G401 (cell line): ENCODE data around the gene POLD2. TPM values are rescaled to one million over a fixed set of nuclear protein-coding genes. Genes with fewer than 3 reads are reported as not detected.
"Not testable (repeated sequence)": the region's sequence is repeated elsewhere in the genome, so short reads cannot be mapped to it uniquely, and the experiment has no call there.

ENCODE experiments used
- DNase-seq: peaks from one replicate; pipeline ENCODE4 v3.0.0-alpha.2; 2015; ENCODE audit warnings: low spot score
- in situ Hi-C: cut with HindIII; loops from 2 replicates; pipeline ENCODE4 v1.10.0; 2016; ENCODE audit warnings: low sequenced_read_pairs, mixed read lengths
- total RNA-seq: library from RNA; depleted of rRNA; stranded (reverse); fragments of >200 nt; shearing (Covaris generic); gene quantifications from 2 replicates; pipeline ENCODE4 v1.2.3, GENCODE V29; 2014; rRNA removed

POLD2 gene
- total RNA-seq: 253 and 270 TPM in 2 replicates

DNA sequence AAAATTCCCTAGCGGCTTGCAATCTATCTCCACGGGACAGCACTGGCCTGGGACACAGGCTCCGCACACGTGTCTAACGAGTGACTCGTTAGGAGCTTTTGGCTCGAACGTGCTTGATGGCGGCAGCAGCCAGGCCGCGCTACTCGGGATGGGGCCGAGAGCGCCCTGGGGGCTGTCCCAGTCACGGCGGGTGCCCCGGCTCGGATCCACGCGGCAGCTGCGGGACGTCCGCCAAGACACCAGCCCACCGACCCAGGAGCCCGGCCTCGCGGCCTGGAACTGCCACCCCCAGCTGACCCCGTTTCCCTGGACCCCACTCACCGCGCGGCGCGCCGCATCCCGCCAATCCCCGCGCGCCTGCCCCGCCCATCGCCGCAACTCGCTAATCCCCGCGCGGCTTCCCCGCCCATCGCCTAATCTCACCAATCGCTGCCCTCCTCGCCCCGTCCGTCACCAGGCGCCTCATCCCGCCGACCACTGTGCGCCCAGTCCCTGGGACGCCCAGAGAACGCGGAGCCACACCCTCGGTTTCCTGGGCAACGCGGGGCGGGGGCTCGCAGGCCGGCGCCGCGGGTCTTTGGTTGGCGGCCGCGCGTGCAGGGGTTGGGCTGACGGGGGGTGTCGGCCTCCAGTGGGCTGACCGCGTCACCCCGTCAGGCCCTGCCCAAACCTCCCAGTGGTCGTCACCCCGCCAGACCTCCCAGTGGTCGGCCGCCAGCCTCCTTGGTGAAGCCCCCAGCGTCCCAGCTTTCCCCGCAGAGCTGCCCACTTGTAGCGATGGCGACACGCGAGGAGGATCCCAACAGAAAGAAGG is at the start of gene POLD2:
TSS of gene POLD2 (minus strand) at position 359 of the 814 bp plus-strand sequence. CDS start 1,495 bp downstream, outside the sequence.
- in situ Hi-C loops: no loop called here
- DNase-seq: peak; percentile 97

DNA sequence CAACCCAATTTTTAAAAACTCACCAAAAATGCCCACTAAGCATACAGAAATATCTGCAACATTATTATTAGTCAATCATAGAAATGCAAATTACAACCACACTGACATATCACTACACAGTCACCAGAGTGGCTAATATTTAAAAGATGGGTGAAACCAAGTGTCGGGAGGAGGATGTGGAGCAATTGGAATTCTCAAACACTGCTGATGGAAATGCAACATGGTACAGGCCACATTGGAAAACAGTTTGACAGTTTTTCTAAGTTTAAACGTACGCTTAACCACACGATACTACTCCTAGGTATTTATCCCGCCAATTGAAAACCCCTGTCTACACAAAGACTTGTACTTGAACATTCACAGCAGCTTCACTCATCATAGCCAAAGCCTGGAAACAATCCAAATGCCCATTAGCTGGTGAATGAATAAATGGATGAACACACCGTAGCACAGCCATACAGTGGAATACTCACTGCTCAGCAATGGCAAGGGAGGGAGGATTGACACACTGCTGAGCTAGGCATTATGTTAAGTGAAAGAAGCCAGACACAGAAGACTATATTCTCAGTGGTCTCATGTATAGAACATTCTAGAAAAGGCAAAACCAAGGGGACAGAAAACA is 49.6 kb upstream of the POLD2 start:
- in situ Hi-C loops: no loop called here
- no peak for DNase-seq

- in situ Hi-C loops: no loop called here
- no peak for DNase-seq
Measured at GRCh38 chr7:44172352-44172751, 49.0 kb upstream of the POLD2 start.

- DNase-seq, in situ Hi-C loops: not testable (repeated sequence)
Measured at GRCh38 chr7:44171901-44172300, 48.6 kb upstream of the POLD2 start.

DNA sequence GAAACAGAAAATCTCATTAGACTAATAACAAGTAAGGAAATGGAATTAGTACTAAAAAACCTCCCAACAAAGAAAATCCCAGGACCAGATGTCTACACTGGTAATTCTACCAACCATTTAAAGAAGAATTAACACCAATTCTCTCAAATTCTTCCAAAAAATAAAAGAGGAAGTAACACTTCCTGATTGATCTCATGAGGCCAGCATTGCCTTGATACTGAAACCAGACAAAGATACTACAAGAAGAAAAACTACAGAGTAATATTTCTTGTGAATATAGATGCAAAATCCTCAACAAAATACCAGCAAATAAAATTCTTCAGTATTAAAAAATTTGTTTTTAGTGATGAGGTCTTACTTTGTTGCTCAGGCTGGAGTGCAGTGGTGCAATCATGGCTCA is 44.6 kb upstream of the POLD2 start:
- in situ Hi-C loops: no loop called here
- DNase-seq: no peak

DNA sequence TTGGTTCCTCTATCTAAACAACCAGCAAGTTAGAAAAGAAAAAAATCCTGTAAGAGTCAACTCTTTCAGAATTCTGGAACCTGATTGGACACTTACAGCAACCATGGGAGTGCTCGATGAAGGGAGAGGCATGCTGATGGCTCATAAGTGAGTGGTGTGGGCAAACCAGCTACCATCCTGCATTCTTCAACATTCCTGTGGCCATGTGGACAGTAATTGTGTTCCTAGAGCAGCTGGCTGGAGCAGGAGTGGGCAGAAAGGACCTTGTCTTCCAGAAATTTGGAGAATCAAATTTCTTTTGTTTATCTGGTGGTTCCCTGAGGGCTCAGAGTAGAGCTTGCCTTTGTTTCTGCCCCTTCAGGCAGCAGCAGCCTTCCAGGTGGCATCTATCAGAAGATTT is 40.2 kb upstream of the POLD2 start:
- in situ Hi-C loops: no loop called here
- no peak for DNase-seq

- no peak for DNase-seq
- in situ Hi-C loops: no loop called here
Measured at GRCh38 chr7:44162785-44163395, 39.5 kb upstream of the POLD2 start.

GRCh38 chr7:44162179-44162578 is 38.8 kb upstream of the POLD2 start:
- in situ Hi-C loops: no loop called here
- DNase-seq: no peak

GRCh38 chr7:44161371-44161770 is 38.0 kb upstream of the POLD2 start:
- in situ Hi-C loops: no loop called here
- DNase-seq: no peak

GRCh38 chr7:44159824-44160630 is 36.7 kb upstream of the POLD2 start:
- in situ Hi-C loops: no loop called here
- DNase-seq: peak; percentile 88

GRCh38 chr7:44158873-44159631 is 35.7 kb upstream of the POLD2 start:
- peak; percentile 59 for DNase-seq
- in situ Hi-C loops: no loop called here

DNA sequence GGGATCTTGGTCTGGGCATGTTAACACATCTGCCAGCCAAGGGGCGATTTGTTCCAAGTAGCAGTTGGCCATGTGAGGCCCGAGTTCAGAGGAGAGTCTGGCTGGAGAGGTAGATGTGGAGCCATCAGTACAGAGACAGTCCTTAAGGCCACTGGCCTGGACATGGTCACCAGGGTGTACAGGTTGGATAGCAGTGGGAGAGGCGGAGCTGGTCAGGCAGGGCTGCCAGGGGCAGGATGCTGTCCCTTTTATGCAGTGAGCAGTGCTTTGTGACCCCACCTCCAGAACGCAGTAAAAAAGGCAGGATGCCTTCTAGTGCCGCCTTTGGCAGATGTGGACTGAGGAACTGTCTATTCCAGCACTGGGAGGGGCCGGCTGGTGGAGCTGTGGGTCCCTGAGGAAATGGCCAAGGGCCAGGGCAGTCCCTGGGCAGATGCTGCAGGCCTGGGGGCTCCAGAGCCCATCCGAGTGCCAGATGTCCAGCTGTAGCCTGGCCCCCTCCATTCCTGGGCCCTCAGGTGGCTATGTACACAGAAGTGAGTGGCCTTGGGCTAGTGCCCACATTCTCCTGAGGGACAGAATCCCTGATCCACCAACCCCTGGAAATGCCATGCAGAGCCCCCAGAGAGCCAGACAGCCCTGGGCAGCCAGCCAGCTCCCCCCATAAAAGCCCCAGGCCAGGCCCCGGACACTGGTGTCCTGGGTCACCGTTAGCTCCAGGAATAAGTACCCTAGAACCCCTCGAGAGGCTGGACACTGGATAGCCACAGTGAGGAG is 34.9 kb upstream of the POLD2 start:
- in situ Hi-C loops: no loop called here
- DNase-seq: no peak

GRCh38 chr7:44157116-44158080 is 34.0 kb upstream of the POLD2 start:
- DNase-seq: no peak
- in situ Hi-C loops: no loop called here

GRCh38 chr7:44156453-44157010 is 33.2 kb upstream of the POLD2 start:
- in situ Hi-C loops: no loop called here
- no peak for DNase-seq

DNA sequence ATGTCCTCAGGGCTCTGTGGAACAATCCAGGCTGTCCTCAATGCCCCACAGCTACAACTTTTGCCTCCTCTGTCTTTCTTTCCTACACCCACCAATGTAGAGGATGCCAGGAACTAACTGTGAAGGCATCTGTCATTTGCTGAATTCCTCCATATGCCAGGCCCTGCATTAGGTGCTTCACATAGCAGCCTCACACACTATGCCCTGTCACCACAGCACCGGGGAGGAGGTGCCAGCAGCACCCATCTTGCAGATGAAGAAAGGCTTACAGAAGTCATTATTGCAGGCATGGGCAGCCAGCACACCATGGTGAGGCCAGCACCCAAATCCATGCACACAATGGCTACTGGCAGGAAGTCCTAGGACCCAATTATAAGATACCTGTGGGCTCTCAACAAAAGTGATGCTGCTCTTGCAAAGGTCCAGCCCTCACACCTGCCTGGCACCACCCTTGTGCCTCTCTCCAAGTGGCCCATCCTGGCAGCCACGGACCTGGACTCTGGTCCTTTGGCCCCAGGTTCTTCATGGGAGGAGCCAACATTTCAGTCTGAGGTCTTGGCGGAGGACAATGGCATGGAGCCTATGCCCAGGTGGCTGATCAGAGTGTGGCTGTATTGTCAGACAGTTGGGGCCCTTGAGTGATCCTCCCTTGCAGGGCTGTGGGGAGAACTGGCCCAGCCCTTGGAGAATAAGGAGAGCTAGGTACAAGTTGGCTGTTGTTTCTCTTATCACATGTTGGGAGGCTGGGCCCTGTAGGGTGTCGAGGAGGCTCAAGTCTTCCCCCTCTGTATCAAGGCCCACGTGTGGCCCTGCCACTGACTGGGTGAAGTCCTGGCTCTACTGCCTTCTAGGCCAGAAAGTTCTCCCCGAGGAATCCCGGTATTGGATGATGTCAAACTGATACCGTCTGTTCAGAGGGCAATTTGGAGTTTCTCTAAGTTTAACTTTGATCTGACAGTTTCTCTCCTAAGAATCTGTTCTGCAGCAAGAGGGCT is 32.1 kb upstream of the POLD2 start:
- DNase-seq: peak; percentile 94
- in situ Hi-C loops: no loop called here

- in situ Hi-C loops: no loop called here
- peak; percentile 65 for DNase-seq
Measured at GRCh38 chr7:44154703-44155102, 31.4 kb upstream of the POLD2 start.
